Stromal cell of bone marrow (primary cell): Measurements from ENCODE around the gene MAD2L1.
"Not testable (repeated sequence)": the region's sequence is repeated elsewhere in the genome, so short reads cannot be mapped to it uniquely, and the experiment has no call there.

Experiments
- DNase-seq: peaks from one replicate; pipeline ENCODE4 v3.0.0-alpha.2; 2012; ENCODE audit warnings: low read depth

The MAD2L1 gene

GRCh38 chr4:120066517-120067340 is at the start of gene MAD2L1:
MAD2L1 (minus strand) TSS chr4:120066848; CDS start chr4:120066734, 114 bp downstream.
- peak; percentile 98 for DNase-seq

GRCh38 chr4:120111745-120112144 is 45.1 kb upstream of the MAD2L1 start:
- DNase-seq, result no peak

- no peak for DNase-seq
Observed at GRCh38 chr4:120109406-120109805, 42.8 kb upstream of the MAD2L1 start.

- DNase-seq, result no peak
Observed at GRCh38 chr4:120105472-120105871, 38.8 kb upstream of the MAD2L1 start.

DNA sequence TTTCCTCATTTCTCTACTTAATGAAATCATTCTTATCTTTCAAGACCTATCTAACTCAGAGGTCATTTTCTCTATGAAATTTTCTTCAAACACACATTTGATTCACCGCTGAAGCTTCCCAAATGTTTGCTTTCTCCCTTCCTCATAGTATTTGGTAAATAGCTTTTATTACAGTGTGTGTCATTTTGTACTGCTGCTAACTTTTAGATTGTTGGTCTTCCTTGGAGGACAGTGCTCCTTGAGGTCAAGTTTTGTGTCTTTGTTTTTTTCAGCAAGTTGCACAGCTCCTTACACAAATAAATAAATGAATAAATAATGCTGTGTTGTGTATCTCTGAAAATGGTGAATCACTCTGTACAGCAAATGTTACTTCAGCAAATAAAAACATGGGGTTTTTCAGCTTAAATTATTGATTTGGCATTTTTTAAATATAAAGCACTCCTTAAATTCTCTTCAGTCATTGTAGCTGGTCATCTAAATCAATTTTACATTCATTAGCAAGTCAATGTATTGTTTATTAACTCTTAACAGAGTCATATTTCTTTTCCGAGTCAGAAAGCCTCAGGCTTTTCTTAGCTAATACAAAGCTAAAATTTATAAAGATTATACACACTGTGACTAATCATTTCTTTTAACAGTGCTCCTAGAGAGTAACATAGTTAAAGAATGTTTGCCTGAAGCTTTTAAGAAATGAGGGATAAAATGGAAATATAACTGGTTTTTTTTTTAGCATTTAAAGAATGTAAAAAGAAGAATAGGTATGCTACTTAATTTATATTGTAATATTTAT is 30.1 kb upstream of the MAD2L1 start:
- no peak for DNase-seq

DNA sequence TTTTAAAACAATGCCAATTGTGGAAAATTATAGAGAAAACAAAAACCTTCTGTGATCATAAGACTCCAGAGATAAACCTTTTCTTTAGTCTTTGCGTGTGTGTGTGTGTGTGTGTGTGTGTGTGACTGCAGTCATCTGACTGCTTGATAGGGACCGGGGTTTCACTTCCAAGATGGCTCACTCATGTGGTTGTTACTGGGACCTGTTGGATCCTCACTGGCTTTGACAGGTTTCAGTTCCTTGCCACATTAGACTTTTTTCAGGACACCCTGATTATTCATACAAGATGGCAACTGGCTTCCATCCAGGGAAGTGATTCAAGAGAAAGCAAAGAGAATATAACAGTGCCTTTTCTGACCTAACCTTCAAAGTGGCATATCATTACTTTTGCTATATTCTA is 21.9 kb upstream of the MAD2L1 start:
- no peak for DNase-seq

GRCh38 chr4:120088066-120088465 is 21.4 kb upstream of the MAD2L1 start:
- not testable (repeated sequence) for DNase-seq

DNA sequence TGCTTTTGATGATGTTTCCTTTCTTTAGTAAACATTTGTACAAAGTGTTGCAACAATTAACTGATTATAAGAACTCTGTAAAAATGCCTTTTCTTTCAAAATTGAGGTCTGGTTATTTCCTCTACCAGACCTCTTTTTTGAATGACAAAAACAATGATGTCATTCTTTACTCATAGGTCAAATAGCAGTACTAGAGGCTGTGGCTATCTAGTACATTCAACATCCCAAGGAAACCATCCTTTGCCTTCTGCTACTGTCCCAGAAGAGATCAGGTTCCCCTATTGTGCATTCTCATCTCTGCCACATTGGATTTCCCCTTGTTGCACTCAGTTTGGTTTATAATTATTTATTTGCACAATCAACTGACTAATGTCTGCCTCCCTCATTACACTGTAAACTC is 19.1 kb upstream of the MAD2L1 start:
- no peak for DNase-seq

GRCh38 chr4:120084327-120084726 is 17.7 kb upstream of the MAD2L1 start:
- DNase-seq, result no peak

GRCh38 chr4:120083152-120083551 is 16.5 kb upstream of the MAD2L1 start:
- no peak for DNase-seq

- no peak for DNase-seq
Observed at GRCh38 chr4:120082251-120082650, 15.6 kb upstream of the MAD2L1 start.

DNA sequence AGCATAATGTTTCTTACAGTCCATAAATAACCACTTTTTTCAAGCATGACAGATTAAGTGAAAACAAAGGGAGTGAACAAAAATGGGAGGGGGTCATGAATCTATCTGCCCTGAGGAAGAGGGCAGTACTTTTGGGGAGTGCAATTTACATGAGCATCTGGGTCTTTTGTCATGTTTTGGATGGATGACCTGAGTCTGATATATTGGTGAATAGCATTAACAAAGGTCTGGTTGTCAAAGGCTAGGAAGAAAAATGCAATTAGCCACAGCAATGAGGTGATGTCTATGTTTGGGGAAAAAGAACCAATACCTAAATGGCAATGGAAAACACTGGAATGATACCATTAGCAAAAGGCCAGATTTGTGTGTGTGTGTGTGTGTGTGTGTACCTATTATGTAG is 15.1 kb upstream of the MAD2L1 start:
- no peak for DNase-seq

DNA sequence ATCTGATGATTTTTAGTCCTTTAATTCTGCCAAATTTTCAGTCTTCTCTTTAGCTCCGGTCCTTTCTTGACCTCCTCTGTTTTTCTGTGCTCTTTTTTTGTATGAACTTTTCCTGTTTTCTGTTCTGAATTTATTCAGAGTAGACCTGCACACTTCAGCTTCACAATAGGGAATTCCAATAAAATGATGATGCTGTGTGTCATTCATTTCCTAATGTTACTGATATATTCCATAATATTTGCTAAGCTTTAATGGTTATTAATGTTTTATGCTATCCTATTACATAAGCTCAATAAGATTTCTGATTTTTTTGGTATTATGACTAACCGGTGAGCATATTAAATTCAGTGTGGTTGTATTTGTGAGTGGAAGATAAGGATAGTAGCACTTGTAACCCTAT is 13.9 kb upstream of the MAD2L1 start:
- no peak for DNase-seq

- no peak for DNase-seq
Observed at GRCh38 chr4:120079839-120080520, 13.3 kb upstream of the MAD2L1 start.

GRCh38 chr4:120078216-120078615 is 11.6 kb upstream of the MAD2L1 start:
- no peak for DNase-seq

DNA sequence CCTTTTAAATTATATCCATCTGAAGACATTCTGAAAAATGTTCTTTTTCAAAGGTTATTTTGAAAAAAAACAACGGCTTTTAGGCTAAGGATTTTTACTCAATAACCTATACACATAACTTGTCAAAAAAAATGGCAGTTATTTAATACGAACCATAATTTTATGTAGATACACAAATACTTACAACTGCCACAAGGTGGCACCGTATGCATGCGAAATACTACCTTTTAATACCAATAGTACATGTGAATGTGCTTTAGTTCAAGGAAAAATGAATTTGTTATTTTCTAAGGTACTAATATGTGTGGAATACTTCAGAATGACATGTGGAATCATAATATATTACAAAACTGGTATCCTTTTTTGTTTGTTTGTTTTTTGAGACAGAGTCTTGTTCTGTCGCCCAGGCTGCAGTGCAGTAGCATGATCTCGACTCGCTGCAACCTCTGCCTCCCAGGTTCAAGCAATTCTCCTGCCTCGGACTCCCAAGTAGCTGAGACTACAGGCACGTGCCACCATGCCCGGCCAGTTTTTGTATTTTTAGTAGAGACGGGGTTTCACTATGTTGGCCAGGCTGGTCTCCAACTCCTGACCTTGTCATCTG is 4.6 kb upstream of the MAD2L1 start:
- DNase-seq, result peak; percentile 63

DNA sequence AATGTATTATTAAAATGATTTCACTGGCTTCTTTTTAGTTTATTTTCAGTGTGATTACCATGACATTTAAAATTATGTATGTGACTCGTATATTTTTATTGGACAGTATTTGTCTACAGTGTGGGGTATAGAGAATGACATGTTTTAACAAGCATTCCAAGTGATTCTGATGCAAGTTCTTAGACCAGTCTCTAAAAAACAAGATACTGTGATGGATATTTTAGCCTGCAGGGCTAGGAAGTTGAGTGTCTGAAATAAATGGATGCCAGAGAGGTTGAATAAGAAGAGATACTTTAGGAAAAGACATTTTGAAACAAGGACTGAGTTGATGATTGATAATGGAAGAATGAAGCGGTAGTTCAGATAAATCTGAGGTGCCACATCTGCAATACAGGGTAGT is 3.5 kb upstream of the MAD2L1 start:
- no peak for DNase-seq

GRCh38 chr4:120065974-120066516 is 603 bp downstream of the MAD2L1 start:
- DNase-seq, result no peak

DNA sequence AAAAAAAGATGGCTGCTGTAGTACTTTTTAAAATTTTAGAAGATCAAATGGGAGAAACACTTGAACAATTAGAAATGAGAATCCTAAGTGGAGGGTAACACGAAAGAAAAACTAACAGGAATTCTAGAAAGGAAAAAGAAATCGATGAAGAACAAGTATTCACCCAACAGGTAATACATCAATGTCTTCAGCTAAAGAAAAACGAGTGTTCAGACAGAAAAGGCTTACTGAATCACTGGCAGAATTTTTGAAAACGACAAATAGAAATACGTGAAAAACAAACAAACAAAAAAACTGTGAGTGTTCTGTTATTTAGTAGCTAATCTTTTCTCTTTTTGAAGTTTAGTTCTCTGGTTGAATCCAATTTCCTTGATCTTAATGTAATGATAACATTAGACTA is 1.8 kb downstream of the MAD2L1 start:
- no peak for DNase-seq

DNA sequence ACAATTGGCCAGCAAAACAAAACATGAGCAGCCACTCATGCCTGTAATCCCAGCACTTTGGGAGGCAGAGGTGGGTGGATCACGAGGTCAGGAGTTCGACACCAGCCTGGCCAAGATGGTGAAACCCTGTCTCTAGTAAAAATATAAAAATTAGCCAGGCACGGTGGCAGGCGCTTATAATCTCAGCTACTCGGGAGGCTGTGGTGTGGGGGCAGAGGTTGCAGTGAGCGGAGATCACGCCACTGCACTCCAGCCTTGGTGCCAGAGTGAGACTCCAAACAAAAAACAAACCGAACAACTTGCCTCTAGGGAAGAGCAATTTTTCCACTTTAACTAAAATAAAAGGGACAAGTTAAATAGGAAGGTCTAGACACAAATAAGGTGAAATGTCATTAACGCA is 2.9 kb downstream of the MAD2L1 start:
- DNase-seq, result not testable (repeated sequence)

- DNase-seq, result no peak
Observed at GRCh38 chr4:120062663-120063195, 3.9 kb downstream of the MAD2L1 start.

- no peak for DNase-seq
Observed at GRCh38 chr4:120059036-120059435, 7.6 kb downstream of the MAD2L1 start.
